GM19455 (cell line): ENCODE data around the gene COL11A2.

Experiments used
- ATAC-seq: cut with Tn5 transposase; IDR thresholded peaks from one replicate; pipeline ENCODE4 v1.9.1; 2021; ENCODE audit not compliant: unreplicated experiment

COL11A2 gene

DNA sequence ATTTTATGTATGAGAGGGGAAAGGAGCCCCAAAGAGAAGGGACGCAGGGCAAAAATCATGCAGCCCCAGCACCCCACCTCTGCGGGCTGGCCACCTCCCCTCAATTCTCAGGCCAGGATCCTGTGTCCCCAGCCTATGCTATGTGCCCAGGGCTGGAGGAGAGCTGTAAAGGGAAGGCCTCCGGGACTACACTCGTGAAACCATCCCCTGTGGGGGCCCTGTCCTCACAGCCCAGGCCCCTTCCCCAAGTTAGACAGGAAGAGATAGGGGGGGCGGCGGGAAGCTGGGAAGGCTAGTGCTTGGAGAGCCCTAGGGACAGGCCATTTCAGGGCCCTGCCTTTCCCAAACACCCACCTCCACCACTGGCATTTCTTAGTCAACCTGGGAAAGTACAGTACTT, 1.4 kb upstream of the COL11A2 start:
- ATAC-seq: no peak

DNA sequence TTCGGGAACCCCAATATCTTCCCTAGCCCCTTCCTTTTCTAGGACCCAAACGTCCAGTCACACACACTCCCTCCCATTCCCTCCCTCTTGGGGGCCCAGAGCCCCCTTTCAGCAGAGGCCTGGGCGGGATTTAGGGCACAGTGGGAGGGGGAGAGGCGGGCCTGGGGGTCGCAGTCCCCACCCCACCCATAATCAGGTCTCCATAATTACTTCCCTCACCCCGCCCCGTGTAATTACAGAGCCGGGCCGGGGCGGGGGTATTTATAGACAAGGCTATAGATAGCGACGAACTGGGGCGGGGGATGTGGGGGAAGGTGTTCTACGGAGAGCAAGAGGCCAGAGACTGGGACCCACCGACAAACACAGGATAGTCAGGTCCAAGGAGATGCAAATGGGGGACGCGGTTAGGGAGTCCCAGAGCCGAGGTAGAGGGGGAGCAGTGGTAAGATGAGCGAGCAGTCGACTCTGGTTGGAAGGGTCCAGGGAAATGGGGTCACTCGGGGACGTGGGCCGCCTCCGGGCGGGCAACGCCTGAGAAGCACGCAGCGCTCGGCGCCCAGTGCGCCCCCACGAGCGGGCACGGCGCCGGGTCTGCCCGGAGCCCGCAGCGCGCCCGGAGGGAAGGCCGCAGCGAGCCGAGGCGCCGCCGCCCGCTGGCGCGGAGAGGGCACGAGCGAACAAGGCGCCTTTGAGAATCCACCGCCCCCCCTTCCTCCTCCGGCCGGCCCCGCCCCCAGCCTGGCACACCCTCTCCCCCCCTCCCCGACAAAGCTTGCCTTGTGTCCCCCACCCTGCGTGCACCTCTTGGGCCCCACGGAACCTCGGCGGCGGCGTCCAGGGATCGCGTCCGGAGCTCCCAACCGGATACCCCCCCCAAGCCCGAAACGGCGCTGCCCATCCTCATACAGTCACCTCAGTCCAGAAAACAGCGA, 670 bp upstream of the COL11A2 start:
- ATAC-seq: no peak

DNA sequence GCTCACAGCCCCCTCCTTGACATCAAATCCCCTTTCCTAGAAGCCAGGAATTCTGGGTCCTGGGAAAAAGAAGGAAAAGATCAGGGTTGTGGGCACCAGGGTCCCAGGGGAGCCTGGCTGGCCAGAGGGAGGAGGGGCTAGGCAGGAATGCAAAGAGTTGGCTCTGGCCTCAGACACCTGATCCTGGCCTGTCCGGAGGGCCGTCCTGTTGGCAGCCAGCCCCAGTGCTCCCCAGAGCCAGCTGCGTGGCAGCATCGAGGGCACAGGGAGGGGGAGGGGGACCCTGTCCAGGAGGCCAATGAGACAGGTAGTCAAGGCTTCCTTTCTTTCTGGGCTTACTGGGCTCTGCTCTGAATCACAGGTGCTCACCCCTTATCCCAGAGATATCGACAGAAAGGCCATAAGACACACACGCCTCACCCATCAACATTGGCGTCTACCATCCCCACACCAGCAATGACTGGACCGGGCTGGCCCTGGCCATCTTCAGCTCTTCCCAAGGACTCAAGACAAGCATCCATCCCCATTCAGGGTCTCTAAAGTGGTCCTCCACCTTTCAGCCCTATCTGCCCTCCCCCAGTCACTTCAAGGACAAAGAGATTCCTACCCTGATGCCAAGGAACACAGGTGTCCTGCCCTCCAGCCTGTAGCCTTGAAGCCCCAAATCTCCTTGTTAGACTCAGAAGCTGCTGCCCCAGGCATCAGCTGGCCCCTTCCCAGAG, 723 bp downstream of the COL11A2 start:
- ATAC-seq: no peak

DNA sequence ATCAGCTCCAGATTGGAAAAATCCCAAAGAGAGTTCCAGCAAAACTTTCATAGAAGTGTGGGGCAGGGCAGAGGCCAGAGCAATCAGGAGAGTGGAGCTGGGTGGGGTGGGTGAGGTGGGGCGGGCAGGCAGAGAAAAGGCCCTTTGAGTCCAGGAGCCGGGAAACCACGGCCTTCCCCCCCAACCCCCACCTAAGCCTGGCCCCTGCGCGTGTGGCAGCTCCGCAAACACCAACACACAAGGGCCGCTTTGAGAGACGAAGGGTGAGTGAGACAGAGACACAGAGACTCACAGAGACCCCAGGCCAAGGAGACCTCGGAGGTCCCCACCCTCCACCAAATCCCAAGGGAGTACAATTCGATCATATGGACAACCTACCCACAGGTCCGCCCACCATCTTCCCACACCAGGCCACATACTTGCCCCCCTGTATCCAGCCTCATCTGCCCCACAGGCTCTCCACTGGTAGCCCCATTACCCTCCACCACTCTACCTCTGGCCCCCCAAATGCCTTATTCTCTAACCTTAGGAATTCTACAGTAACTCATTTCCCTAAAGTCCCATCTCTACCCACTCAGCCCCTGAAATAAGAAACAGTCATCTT, 1.7 kb downstream of the COL11A2 start:
- no peak for ATAC-seq

DNA sequence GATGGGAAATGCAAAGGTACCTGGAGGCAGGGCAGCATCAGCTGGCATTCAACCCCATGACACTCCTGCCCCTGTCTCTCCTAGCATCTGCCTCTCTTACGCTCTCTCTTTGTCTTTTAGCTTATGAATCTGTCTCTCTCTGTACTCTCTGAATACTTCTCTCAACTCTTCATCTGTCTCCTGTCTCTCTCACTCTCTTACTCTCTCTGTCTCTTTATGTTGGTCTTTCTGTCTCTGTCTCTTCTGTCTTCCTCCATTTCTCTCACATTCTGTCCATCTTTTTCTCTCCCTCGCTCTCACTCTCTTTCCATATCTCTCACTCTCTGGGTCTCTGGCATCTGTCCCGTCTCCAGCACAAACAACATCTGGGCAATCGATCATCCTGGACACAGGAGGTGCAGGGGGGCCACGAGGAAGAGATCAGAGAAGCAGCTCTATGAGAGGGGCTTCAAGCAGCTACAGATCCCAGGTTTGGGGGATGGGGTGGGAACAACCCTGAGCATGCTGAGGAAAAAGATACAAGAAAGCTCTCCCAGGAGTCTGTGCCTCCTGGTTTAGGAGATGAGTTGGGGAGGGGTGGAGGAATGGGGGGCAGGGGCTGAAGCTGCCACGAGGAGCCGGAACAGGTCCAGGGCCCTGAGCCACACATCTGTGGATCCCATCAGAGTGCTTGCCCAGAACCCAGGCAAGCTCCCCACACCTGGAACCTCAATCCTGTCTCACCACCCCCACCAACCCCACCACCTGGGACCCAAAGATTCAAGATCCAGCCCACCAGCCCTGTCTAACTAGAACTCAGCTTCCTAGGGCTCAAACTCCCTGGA, 2.4 kb downstream of the COL11A2 start:
- ATAC-seq: no peak

DNA sequence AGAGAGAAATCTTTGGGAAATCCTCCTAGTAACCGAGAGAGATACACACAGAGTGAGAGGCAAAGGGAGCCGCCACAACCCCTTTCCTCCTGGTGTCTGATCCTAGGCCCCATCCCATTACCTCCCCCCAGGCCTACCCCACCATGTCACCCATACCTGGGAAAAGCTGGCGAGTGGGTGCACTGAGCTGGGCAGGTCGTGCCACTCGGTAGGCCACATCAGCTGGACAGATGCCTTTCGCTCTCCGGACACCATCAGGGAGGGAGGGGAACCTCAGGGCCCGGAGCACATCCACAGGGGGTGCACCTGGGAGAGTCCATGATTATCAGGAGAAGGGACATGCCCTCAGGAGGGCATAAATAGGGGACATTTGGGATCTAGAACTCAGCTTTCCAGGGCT, 3.1 kb downstream of the COL11A2 start:
- ATAC-seq: no peak

DNA sequence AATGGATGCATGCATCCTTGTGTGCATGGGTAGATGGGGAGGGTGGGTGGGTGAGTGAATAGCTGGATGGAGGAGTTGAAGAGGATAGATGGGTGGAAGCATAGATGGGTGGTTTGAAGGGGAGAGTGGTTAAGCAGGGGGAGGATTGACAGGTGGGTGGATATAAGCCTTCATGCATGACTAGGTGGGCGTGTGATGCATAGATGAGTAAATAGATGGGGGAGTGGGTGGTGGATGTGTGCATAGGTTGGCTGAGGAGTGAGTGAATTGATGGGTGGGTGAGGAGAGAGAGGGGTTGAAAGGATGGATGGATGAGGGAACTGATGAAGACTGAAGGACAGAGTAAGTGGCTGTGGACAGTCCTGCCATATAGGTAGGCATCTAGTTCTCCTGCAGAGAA, 4.5 kb downstream of the COL11A2 start:
- no peak for ATAC-seq

DNA sequence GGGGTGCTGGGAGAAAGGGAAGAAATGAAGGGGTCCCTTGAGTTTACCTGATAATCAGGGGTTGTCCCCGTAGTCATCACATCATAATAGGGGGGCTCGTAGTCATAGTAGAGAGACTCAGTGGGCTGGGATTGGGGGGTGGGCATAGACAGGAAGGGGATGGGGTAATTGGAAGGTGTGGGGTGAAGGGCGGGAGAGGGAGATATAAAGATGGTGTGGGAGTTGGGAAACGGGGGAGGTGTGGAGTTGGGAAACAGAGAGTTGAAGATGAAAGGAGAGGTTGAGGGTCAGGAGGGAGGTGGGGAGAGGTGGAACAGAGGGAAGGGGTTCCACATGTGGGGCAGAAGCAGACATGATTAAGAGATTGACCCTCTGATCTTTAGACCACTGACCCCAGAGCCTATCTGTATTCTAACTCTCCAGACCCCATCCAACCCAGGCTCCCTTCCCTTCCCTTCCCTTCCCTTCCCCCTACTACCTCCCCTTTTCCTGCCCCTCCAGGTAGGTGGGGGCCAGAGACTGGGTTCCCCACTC, 6.5 kb downstream of the COL11A2 start:
- ATAC-seq: no peak

DNA sequence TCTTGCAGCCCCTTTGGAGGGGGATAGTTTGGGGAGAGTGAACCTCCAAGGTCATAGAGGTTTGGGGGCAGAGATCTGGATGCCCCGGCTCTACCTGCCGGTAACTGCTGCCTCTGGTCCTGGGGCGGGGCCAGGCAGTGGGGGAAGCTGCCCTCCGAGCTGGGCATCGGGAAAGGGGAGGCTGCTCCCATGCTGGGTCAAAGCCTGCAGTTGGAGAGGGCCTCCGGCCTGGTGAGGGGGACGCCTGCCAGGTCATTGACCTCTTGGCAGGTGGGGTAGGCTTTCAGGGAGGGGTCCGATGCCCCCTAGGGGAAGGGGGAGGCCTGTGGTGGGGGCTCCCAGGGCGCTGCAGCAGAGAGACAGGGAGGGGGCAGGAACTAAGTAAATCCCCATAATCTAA, 7.1 kb downstream of the COL11A2 start:
- no peak for ATAC-seq

DNA sequence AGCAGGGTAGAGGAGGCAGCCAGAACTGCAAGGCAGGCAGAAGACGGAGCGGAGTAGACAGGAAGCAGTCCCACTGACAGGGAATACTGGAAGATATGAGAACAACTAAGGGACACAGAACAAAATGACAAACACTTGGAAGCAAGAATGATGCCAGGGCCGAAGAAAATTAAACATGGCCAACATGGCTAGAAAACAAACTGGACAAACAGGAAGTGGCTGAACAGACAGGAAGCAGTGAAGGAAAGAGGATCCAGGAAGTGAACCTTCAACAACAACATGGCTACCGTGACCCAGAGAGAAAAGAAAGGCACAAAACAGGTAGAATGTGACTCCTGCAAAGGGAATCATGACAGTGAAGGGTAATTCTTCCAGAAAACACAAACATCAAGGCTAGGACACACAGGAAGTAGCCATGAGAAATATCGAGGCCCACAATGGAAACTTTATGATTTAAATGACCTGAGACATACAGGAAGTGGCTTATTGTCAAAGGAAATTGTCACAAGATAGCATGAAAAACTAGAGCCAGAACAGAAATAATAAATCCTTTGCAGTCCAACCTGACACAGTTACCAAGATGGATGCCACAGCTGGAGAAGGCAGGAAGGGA, 9.1 kb downstream of the COL11A2 start:
- ATAC-seq: no peak

DNA sequence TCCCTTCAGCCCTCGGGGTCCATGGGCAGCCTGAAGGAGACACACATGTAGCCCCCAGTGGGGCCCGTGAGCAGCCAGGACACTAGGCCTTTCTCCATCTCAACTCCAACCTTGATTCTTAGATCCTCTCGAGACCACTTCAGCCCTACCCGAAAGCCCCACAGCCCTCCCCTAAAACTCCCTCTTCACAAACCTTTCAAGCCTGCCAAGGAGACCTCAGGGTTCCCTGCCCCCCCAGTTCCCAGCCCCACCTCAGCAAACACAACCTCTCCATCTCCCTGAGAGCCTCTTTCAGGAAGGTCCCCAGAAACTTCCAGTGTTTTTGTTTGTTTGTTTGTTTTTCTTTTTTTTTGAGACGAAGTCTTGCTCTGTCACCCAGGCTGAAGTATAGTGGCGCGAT, 11.1 kb downstream of the COL11A2 start:
- no peak for ATAC-seq

DNA sequence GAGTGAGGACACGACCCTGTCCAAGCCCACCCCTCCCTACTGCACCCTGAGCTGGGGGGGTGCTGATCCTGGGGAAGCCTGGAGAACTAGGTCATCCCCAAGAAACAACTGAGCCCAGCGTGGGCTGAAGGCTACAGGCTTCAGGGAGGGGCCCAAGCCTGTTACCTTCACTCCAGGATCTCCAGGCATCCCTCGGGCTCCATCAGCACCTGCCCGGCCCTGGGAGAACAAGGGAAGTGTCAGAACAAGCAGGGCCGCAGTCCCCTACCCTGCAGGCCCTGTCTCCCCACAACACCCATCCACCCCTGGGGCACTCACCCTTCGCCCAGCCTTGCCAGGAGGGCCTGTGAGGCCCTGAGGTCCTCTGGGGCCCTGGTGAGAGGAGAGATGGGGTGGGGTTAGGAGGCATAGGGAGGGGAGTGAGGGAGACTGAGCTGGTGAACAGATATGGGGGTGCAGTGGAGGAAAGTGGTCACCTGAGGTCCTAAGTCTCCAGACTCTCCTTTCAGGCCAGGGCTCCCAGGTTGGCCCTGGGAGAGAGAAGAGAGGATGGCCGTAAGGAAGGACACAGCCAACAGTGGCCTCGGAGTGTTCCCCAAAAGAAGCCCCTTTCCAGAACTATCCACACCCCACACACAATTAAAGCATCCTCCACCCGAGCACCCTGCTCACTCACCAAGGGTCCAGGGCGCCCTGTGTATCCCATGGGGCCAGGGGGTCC, 13.4 kb downstream of the COL11A2 start:
- ATAC-seq: no peak

DNA sequence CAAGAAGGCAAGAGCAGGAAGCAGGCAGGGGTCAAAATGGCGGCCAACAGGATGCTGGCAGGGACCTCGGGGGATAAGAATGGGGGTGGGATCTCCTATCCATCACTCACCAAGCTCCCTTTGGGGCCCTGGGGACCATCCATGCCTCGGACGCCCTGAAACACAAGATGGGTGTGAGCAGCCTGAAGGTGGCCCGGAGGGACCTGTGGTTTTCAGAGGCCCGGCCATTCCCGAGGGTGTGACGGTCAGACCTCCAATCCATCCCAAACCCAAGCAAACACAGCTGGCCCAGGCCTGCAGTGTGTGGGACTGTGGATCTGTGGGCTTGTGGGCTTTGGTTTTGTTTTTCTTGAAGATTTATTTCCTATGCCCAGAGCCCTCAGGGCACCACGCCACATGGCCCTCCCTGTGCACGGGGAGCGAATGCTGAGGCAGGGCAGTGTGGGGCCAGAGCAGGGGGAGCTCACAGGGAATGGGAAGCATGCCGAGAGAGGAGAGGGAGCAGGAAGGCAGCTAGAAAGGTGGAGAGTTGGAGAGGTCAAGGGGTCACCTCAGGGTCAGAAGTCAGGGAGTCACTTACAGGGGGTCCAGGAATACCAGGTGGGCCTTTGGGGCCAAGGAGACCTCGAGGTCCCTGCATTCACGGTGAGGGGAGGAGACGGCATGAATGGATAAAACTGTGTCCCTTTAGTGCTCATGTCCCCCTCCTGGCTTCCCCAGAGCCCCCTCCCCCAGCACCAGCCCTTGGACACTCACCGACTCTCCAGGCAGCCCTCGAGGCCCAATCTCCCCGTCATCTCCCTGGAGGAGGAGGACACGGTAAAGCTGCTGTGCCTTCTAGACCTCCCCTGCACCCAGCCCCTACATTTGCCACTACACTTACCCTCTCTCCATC, 14.5 kb downstream of the COL11A2 start:
- ATAC-seq: no peak

DNA sequence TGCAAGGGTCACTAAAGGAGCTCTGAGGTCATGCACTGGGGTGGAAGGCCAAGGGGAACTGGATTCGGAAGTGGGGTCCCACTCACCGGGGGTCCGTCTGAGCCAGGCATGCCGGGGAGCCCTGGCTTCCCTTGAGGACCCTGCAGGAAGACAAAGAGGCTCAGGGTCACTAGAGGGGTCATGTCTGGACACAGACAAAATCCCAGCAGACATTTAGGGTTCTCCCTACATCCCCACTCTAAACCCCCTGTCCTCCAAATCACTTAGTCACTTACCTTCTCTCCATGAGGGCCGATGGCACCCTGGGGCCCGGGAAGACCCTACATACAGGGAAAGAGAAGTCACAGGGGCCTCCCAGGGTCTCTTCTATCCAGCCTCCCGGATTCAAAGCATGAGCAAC, 15.4 kb downstream of the COL11A2 start:
- no peak for ATAC-seq

DNA sequence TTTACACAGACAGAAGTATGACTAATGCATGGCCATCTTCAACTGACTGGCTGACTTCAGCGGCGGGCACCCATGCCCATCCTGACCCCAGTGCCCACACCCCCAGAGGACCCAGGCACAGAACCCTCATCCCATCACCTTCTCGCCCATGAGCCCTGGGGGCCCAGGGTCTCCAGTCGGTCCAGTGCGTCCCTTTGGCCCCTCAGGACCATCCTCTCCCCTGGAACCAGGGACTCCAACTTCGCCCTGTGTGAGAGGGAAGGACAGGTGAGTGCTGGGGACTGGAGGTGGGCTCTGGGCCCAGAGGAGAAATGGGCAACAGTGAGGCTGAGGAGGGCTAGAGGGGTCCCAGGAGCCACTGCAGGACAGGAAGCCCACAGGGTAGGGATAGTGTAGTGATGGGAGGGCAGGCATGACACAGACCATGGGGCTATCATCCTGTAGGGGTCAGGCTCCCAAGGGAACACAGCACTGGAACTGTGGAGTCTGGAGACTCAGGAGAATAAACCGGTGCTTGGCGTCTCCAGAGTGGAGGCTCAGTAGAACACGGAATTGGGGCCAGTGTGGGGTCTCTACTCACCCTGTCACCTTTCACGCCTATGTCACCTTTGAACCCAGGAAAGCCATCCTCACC, 16.7 kb downstream of the COL11A2 start:
- ATAC-seq: no peak

DNA sequence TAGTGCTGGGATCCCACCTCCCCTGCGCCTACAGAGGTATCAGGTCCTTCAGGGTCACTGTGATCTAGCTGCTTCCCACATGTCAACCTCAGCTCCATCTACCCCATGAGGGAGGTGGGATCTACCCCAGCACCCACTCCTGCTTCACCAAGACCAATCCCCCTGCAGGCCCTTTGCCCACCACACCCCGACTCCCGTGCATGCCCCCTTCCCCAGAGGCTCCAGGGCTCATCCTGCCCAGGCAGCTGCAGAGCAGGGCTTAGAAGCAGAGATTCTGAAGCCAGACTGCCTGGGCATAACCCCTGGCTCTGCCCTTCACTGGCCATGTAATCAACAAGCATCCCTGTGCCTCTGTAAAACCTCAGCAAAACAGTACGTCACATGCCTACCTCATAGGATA, 17.5 kb downstream of the COL11A2 start:
- no peak for ATAC-seq

DNA sequence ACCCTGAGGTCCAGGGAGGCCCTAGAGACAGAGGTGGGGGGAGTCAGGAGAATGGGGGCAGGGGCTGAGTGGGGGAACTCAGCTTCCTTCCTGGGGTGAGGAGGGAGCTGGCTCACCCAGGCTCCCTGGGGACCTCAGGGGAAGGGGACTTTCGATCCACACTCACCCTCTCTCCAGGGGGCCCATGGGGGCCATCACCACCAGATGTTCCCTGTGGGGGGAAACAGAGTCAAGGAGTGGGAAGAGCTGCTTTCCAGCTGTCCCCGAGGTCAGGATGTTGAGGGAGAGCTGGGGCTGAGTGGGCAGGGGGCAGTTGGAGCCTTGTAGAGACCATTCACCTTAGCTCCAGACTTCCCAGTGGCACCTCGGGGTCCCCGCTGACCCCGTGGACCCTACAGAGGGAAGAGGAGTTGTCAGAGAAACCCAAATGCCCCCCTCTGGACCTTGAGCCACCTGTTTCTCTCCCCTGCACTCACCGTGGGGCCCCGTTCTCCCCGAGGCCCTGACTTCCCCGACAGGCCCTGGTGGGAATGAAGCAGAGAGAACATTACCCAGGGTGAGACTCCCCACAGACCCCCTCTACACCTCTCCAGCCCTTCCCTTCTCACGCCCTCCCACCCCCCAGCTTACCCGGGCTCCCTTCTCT, 18.6 kb downstream of the COL11A2 start:
- ATAC-seq: no peak
